Progenitor cell of endocrine pancreas (in vitro differentiated cells): Measurements from ENCODE around the gene KRT38. TPM values are rescaled to one million over a fixed set of nuclear protein-coding genes. Genes with fewer than 3 reads are reported as not detected.

Experiments
- DNase-seq: peaks from one replicate; pipeline ENCODE4 v3.0.0; 2021; ENCODE audit warnings: low spot score; ENCODE audit not compliant: unreplicated experiment
- H3K27ac Mint-ChIP-seq: 2 replicates; pipeline ENCODE4 v1.8.0; 2021; ENCODE audit warnings: mild to moderate bottlenecking, moderate library complexity, mixed read lengths
- H3K27me3 Mint-ChIP-seq: 2 replicates; pipeline ENCODE4 v1.8.0; 2021; ENCODE audit warnings: mixed read lengths
- H3K36me3 Mint-ChIP-seq: 2 replicates; pipeline ENCODE4 v1.8.0; 2022; ENCODE audit warnings: mixed read lengths; ENCODE audit not compliant: insufficient read depth
- H3K4me1 Mint-ChIP-seq: 2 replicates; pipeline ENCODE4 v1.8.0; 2021; ENCODE audit warnings: low read depth, mixed read lengths
- H3K4me3 Mint-ChIP-seq: 2 replicates; pipeline ENCODE4 v1.8.0; 2021; ENCODE audit warnings: low read depth, mild to moderate bottlenecking, moderate library complexity, mixed read lengths
- H3K9me3 Mint-ChIP-seq: 2 replicates; pipeline ENCODE4 v1.8.0; 2021; ENCODE audit warnings: low read depth, mixed read lengths
- CTCF ChIP-seq: fragments of 200-600 bp; sonication (generic); IDR thresholded peaks from one replicate; pipeline ENCODE4 v1.5.0; 2021; ENCODE audit warnings: antibody characterized with exemption, mild to moderate bottlenecking; ENCODE audit not compliant: unreplicated experiment
- total RNA-seq: library from RNA; stranded (reverse); gene quantifications from 2 replicates; pipeline ENCODE4 v1.2.1, GENCODE V29; 2021

The KRT38 gene
- total RNA-seq, 1 donor from 2014 or later: not detected

DNA sequence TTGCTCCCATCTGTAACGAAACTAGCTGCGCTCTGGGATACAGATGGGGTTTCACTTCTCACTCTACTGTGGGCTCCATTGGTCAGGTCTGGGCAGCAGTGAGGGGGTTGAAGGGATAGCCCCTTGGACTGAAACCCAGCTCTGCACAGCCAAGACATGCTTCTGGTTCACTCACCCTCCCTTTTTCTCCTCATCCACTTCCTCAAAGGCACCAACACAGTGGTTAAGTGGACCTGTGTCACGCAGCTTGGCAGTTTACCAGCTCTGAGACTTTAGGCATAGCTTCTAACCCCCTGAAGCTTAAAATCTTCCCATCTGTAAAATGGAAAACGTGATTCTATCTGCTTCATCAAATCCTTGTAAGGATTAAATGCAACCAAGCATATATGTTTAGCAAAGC lies 11.5 kb upstream of the KRT38 start:
- Mint-ChIP-seq H3K27ac (no peak overlapping the region), H3K4me1 (no peaks in the 10 kb centered on the region), H3K36me3 (no peaks in the 10 kb centered on the region), H3K27me3 (peaks cover 5% of the 10 kb centered on the region), H3K9me3 (peaks cover 10% of the 10 kb centered on the region), H3K4me3 (no peak overlapping the region)
- no peak for DNase-seq
- no peak for TF ChIP-seq CTCF

DNA sequence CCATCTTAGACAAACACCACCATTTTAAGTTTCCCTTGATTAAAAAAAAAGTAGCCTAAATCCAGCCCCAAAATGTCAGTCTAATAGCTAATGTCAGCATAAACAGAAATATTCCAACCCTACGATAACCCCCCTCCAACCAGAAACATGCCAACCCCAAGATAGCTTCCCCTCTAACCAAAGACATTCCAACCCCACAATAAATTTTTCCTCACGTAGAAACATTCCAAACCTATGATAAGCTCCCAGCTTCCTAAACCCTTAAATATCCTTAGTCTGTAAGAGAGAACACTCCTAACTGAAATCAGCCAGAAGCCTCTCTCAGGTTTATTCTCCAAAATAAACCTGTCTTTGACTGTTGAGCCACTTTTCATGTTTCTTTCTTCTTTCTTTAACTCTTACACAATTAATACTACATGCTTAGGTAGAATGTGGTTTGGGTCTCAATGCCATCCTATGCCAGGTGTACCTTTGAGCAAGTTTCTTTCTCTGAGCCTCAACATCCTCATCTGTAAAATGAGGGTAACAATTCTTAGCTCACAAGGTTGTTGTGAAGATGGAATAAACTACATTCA lies 10.5 kb upstream of the KRT38 start:
- TF ChIP-seq CTCF: no peak
- no peak for DNase-seq
- Mint-ChIP-seq H3K4me1 (no peaks in the 10 kb centered on the region), H3K36me3 (no peaks in the 10 kb centered on the region), H3K4me3 (no peak overlapping the region), H3K27ac (no peak overlapping the region), H3K9me3 (peaks cover 10% of the 10 kb centered on the region), H3K27me3 (peaks cover 5% of the 10 kb centered on the region)

DNA sequence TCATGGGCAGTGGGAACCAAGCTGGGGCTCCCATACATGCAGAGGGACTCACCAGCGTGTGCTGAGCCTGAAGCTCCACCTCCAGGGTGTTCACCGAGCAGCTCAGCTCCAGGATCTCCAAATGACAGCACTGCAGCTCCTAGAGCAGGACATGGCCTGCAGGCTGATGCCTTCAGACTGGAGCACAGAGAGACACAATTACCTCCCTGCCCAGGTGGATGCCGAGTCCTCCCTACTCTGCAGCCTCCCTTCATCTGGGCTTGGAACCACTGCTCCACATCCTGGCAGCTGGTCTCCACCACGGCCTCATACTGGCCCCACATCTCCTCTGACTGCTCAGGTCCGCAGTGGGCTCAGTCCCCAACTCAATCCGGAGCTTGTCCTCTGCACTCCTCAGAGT lies 8.2 kb upstream of the KRT38 start:
- Mint-ChIP-seq H3K4me3 (no peak overlapping the region), H3K4me1 (no peaks in the 10 kb centered on the region), H3K36me3 (no peaks in the 10 kb centered on the region), H3K9me3 (peaks cover 10% of the 10 kb centered on the region), H3K27me3 (peaks cover 3% of the 10 kb centered on the region), H3K27ac (peak overlapping the region; percentile 39)
- no peak for DNase-seq
- no peak for TF ChIP-seq CTCF

- no peak for TF ChIP-seq CTCF
- peaks cover 10% of the 10 kb centered on the region for H3K9me3 Mint-ChIP-seq
- H3K27me3 Mint-ChIP-seq: peaks cover 3% of the 10 kb centered on the region
- no peaks in the 10 kb centered on the region for H3K4me1 Mint-ChIP-seq
- no peak overlapping the region for H3K4me3 Mint-ChIP-seq
- no peaks in the 10 kb centered on the region for H3K36me3 Mint-ChIP-seq
- H3K27ac Mint-ChIP-seq: no peak overlapping the region
- no peak for DNase-seq
Observed at GRCh38 chr17:41448506-41448905, 7.7 kb upstream of the KRT38 start.

DNA sequence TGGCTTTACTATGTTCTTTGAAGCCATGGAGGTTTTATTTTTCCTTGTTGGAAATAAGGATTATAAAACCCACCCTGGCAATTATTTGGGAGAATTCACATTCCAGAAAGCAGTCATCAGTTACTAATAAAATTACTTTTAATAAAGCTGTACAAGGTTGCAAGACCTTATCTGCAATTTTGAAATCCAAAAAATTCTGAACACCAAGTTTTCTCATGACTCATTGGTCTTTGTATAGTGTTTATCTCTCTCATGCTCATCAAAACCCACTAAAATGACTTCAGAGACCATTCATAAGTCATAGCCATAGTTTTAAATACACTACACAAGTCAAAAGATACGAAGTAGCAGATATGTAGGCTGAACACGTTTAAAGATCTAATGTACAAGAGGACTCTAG lies 6.0 kb upstream of the KRT38 start:
- Mint-ChIP-seq H3K27ac (no peak overlapping the region), H3K9me3 (peaks cover 7% of the 10 kb centered on the region), H3K36me3 (no peaks in the 10 kb centered on the region), H3K27me3 (peaks cover 19% of the 10 kb centered on the region), H3K4me3 (no peak overlapping the region), H3K4me1 (no peaks in the 10 kb centered on the region)
- DNase-seq: no peak
- no peak for TF ChIP-seq CTCF
